ENCODE measurements around the gene P2RX1. TPM values are rescaled to one million over a fixed set of nuclear protein-coding genes. Genes with fewer than 3 reads are reported as not detected.
A peak's percentile ranks its signal among the peaks of the same experiment; 100 is the strongest.

Gene P2RX1
- total RNA-seq, 2 experiments from 2014 or later: 0.34 to 1.0 TPM

DNA sequence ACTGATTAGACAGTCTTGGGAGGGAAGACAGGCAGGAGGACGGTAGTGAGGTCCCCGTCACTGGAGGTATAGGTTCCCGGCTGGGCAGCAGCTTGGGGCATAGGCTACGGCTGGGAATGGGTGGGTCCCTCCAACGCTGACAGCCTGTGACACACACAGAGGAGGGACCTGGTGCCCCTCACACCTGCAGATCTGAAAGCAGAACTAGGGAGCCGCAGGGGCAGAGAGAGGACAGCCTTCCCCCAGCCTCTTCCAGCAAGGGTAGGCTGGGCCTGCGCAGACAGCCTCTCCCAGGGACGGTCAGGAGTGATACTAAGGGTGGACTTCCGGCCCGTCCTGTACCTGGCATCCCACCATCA lies 2.0 kb downstream of the P2RX1 start:
- H3K27ac Mint-ChIP-seq: peak overlapping the region; percentile 78
- no peaks in the 10 kb centered on the region for H3K27me3 Mint-ChIP-seq
- ChIA-PET CTCF (interaction anchor here (0.6 to 2.7 kb wide), 22 partner anchors 9 to 215 kb away, joined by 3 to 31 read pairs (median 4); partner anchors contain the start of genes ATP2A3, CAMKK1 and NCBP3), POLR2A (interaction anchor here (0.6 to 3.0 kb wide), 6 partner anchors 22 to 176 kb away, joined by 3 to 13 read pairs (median 4); partner anchors contain the start of genes ATP2A3 and CAMKK1)
- DNase-seq: peak in 1 of 14 experiments; percentile 35
- no peaks in the 10 kb centered on the region for H3K9me3 Mint-ChIP-seq
- Histone ChIP-seq H3K4me3 (ENCODE audit: low read length) (no peak overlapping the region), H3K9me3 (ENCODE audit: control insufficient read depth in 1 of 2, insufficient read depth in 1 of 2, low read length in 2 of 2) (no peaks in the 10 kb centered on the region), H3K27me3 (ENCODE audit: control insufficient read depth in 1 of 2, insufficient read depth in 2 of 2, low read length in 2 of 2) (no peaks in the 10 kb centered on the region), H3K4me1 (ENCODE audit: insufficient read depth, low read length) (peaks cover 55% of the 10 kb centered on the region), H3K27ac (ENCODE audit: low read depth in 1 of 2, low read length in 2 of 2) (no peak overlapping the region), H3K36me3 (ENCODE audit: insufficient read depth, low read length) (no peaks in the 10 kb centered on the region)
- H3K36me3 Mint-ChIP-seq (ENCODE audit: low read depth): no peaks in the 10 kb centered on the region
- no peak overlapping the region for H3K4me3 Mint-ChIP-seq
- no peak for ATAC-seq (ENCODE audit: poor library complexity)
- intact Hi-C loops (cut with DNase I, micrococcal nuclease): loop anchor here (1.0 to 5.0 kb wide), 5 partner anchors 48 to 161 kb away; partner anchors contain the start of gene ATP2A3 (in 1 of the 2)
- TF ChIP-seq, protein P1, sequence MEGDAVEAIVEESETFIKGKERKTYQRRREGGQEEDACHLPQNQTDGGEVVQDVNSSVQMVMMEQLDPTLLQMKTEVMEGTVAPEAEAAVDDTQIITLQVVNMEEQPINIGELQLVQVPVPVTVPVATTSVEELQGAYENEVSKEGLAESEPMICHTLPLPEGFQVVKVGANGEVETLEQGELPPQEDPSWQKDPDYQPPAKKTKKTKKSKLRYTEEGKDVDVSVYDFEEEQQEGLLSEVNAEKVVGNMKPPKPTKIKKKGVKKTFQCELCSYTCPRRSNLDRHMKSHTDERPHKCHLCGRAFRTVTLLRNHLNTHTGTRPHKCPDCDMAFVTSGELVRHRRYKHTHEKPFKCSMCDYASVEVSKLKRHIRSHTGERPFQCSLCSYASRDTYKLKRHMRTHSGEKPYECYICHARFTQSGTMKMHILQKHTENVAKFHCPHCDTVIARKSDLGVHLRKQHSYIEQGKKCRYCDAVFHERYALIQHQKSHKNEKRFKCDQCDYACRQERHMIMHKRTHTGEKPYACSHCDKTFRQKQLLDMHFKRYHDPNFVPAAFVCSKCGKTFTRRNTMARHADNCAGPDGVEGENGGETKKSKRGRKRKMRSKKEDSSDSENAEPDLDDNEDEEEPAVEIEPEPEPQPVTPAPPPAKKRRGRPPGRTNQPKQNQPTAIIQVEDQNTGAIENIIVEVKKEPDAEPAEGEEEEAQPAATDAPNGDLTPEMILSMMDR (IDR thresholded peaks at IDR 0.05): no peak
- peaks cover 50% of the 10 kb centered on the region for H3K4me1 Mint-ChIP-seq (ENCODE audit: low read depth)

- intact Hi-C loops (cut with DNase I, micrococcal nuclease): loop anchor here (1.0 to 5.0 kb wide), 5 partner anchors 49 to 161 kb away; partner anchors contain the start of gene ATP2A3 (in 1 of the 2)
- CTCF ChIA-PET: interaction anchor here (0.6 to 2.7 kb wide), 23 partner anchors 9 to 215 kb away, joined by 3 to 31 read pairs (median 4); partner anchors contain the start of genes ATP2A3, CAMKK1 and NCBP3
- no peaks in the 10 kb centered on the region for H3K9me3 ChIP-seq (ENCODE audit: control insufficient read depth in 1 of 2, insufficient read depth in 1 of 2, low read length in 2 of 2)
- no peak overlapping the region for H3K4me3 ChIP-seq (ENCODE audit: low read length)
- Mint-ChIP-seq H3K36me3 (ENCODE audit: low read depth) (no peaks in the 10 kb centered on the region), H3K9me3 (no peaks in the 10 kb centered on the region), H3K4me1 (ENCODE audit: low read depth) (peaks cover 50% of the 10 kb centered on the region), H3K4me3 (no peak overlapping the region), H3K27me3 (no peaks in the 10 kb centered on the region), H3K27ac (peak overlapping the region; percentile 78)
- TF ChIP-seq, protein P1 (IDR thresholded peaks at IDR 0.05): peak; percentile 98
- H3K36me3 ChIP-seq (ENCODE audit: insufficient read depth, low read length): no peaks in the 10 kb centered on the region
- H3K27me3 ChIP-seq (ENCODE audit: control insufficient read depth in 1 of 2, insufficient read depth in 2 of 2, low read length in 2 of 2): no peaks in the 10 kb centered on the region
- DNase-seq (peak; percentile 68 to 89 (median 76)), ATAC-seq (ENCODE audit: poor library complexity) (peak; percentile 61)
- POLR2A ChIA-PET: interaction anchor here (0.6 to 3.0 kb wide), 8 partner anchors 21 to 175 kb away, joined by 3 to 13 read pairs (median 3); partner anchors contain the start of genes ATP2A3 and CAMKK1
- H3K27ac ChIP-seq (ENCODE audit: low read depth in 1 of 2, low read length in 2 of 2): no peak overlapping the region
- peaks cover 55% of the 10 kb centered on the region for H3K4me1 ChIP-seq (ENCODE audit: insufficient read depth, low read length)
Observed at GRCh38 chr17:3913531-3914311, 2.5 kb downstream of the P2RX1 start.

DNA sequence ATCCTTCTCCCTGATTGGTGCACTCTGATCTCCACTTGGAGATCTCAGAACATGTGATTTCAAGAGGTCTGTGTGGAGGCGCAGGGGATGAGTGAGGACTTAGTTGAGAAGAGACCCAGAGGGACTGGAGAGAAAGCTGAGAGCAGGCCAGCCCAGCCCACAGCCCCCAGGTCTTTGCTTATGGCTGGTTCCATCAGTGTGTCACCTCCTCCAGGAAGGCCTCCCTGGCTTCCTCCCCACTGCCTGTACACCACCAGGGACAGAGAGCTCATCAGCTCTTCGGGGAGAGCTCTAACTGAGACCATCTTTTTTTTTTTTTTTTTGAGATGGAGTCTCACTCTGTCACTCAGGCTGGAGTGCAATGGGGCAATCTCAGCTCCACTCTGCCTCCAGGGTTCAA lies 3.4 kb downstream of the P2RX1 start:
- peaks cover 55% of the 10 kb centered on the region for H3K4me1 ChIP-seq (ENCODE audit: insufficient read depth, low read length)
- peaks cover 50% of the 10 kb centered on the region for H3K4me1 Mint-ChIP-seq (ENCODE audit: low read depth)
- TF ChIP-seq, protein P1 (IDR thresholded peaks at IDR 0.05): no peak
- POLR2A ChIA-PET: interaction anchor here (1.0 kb wide), 1 partner anchor 53 kb away, joined by 3 read pairs; no protein-coding TSS in a partner anchor
- H3K4me3 ChIP-seq (ENCODE audit: low read length): no peak overlapping the region
- no peak overlapping the region for H3K27ac Mint-ChIP-seq
- no peak overlapping the region for H3K4me3 Mint-ChIP-seq
- ATAC-seq (ENCODE audit: poor library complexity) (no peak), DNase-seq (no peak)
- H3K36me3 ChIP-seq (ENCODE audit: insufficient read depth, low read length): no peaks in the 10 kb centered on the region
- H3K27ac ChIP-seq (ENCODE audit: low read depth in 1 of 2, low read length in 2 of 2): no peak overlapping the region
- no peaks in the 10 kb centered on the region for H3K36me3 Mint-ChIP-seq (ENCODE audit: low read depth)
- intact Hi-C loops (cut with DNase I, micrococcal nuclease): loop anchor here in 1 of 2 experiments (5.0 kb wide), 1 partner anchor 49 kb away; the partner anchor contains the start of gene ATP2A3
- no peaks in the 10 kb centered on the region for H3K9me3 ChIP-seq (ENCODE audit: control insufficient read depth in 1 of 2, insufficient read depth in 1 of 2, low read length in 2 of 2)
- CTCF ChIA-PET: interaction anchor here (0.7 to 2.7 kb wide), 6 partner anchors 15 to 93 kb away, joined by 3 to 31 read pairs (median 5); partner anchors contain the start of gene ATP2A3
- no peaks in the 10 kb centered on the region for H3K9me3 Mint-ChIP-seq
- no peaks in the 10 kb centered on the region for H3K27me3 Mint-ChIP-seq
- H3K27me3 ChIP-seq (ENCODE audit: control insufficient read depth in 1 of 2, insufficient read depth in 2 of 2, low read length in 2 of 2): no peaks in the 10 kb centered on the region
